Astrocyte of the spinal cord (primary cell): ENCODE results near the gene SERPINI1.
A peak's percentile ranks its signal among the peaks of the same experiment; 100 is the strongest.

ENCODE experiments used
- DNase-seq: peaks from one replicate; pipeline ENCODE4 v3.0.0; 2011; ENCODE audit warnings: low read depth, low spot score
- H3K4me3 ChIP-seq: 2 replicates; pipeline ENCODE4 v1.5.1; 2011; ENCODE audit warnings: low read depth, mild to moderate bottlenecking, low read length, moderate library complexity
- CTCF ChIP-seq: IDR thresholded peaks from 2 replicates; pipeline ENCODE4 v1.5.1; 2012; ENCODE audit warnings: low read depth, mild to moderate bottlenecking, low read length, inconsistent platforms
- in situ Hi-C: cut with HindIII; loops from 2 replicates; pipeline ENCODE4 v1.10.0; 2017; ENCODE audit warnings: low sequenced_read_pairs

SERPINI1 gene

GRCh38 chr3:167776066-167776685, 40.7 kb downstream of the SERPINI1 start:
- DNase-seq = no peak
- no peak overlapping the region for H3K4me3 ChIP-seq
- no peak for TF ChIP-seq CTCF
- in situ Hi-C loops = no loop called here

- DNase-seq = no peak
- no peak overlapping the region for H3K4me3 ChIP-seq
- in situ Hi-C loops = no loop called here
- TF ChIP-seq CTCF = no peak
These were observed 41.8 kb downstream of the SERPINI1 start for GRCh38 chr3:167777356-167777755.

GRCh38 chr3:167780214-167780883, 44.8 kb downstream of the SERPINI1 start:
- in situ Hi-C loops = no loop called here
- TF ChIP-seq CTCF = no peak
- no peak overlapping the region for H3K4me3 ChIP-seq

GRCh38 chr3:167783781-167784180, 48.3 kb downstream of the SERPINI1 start:
- peak; percentile 53 for DNase-seq

More at GRCh38 chr3:167780214-167780883, 44.8 kb downstream of the SERPINI1 start:
- no peak for DNase-seq

GRCh38 chr3:167785790-167786189, 50.3 kb downstream of the SERPINI1 start:
- TF ChIP-seq CTCF = no peak
- in situ Hi-C loops = no loop called here
- no peak overlapping the region for H3K4me3 ChIP-seq

More at GRCh38 chr3:167783781-167784180, 48.3 kb downstream of the SERPINI1 start:
- H3K4me3 ChIP-seq = no peak overlapping the region
- no peak for TF ChIP-seq CTCF
- in situ Hi-C loops = no loop called here

GRCh38 chr3:167787440-167787839, 51.9 kb downstream of the SERPINI1 start:
- no peak for TF ChIP-seq CTCF
- no peak overlapping the region for H3K4me3 ChIP-seq
- DNase-seq = no peak
- in situ Hi-C loops = no loop called here

More at GRCh38 chr3:167785790-167786189, 50.3 kb downstream of the SERPINI1 start:
- no peak for DNase-seq
